ENCODE data around the gene SEMA3A. TPM values are rescaled to one million over a fixed set of nuclear protein-coding genes. Genes with fewer than 3 reads are reported as not detected.

Gene SEMA3A
- total RNA-seq, 1 donor from 2014 or later = 77.1 TPM

DNA sequence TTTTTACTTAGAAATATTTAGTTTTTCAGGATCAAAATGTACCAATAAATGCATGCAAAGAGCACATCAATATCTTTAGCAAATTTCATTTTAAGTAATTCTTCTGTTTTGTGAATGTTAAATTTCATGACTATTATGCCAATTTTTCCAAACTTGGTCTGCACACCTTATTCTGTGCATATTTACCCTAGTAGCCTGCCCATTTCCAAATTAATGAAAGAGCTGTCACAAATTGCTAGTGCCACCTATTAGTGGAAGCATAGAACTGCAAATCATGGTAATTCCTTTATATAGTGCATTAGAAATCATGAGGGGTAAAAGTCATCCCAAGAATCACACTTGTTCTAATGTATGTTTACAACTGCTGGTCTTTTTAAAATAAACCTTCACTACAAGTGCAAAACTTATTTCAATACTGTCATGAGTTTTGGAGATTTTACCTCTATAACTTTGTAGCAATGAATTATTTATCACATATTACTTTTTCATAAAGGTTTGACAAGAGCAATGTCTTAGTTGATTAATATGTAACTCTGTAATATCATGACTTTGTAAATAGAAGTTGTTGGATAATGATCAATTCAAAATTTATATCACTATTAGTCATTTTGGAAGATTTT is 5.7 kb downstream of the SEMA3A start:
- H3K27me3 Mint-ChIP-seq = no peaks in the 10 kb centered on the region
- TF ChIP-seq, protein P1, sequence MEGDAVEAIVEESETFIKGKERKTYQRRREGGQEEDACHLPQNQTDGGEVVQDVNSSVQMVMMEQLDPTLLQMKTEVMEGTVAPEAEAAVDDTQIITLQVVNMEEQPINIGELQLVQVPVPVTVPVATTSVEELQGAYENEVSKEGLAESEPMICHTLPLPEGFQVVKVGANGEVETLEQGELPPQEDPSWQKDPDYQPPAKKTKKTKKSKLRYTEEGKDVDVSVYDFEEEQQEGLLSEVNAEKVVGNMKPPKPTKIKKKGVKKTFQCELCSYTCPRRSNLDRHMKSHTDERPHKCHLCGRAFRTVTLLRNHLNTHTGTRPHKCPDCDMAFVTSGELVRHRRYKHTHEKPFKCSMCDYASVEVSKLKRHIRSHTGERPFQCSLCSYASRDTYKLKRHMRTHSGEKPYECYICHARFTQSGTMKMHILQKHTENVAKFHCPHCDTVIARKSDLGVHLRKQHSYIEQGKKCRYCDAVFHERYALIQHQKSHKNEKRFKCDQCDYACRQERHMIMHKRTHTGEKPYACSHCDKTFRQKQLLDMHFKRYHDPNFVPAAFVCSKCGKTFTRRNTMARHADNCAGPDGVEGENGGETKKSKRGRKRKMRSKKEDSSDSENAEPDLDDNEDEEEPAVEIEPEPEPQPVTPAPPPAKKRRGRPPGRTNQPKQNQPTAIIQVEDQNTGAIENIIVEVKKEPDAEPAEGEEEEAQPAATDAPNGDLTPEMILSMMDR (conservative IDR thresholded peaks at IDR 0.05) = peak; percentile 60
- H3K36me3 Mint-ChIP-seq = peaks cover 15% of the 10 kb centered on the region
- no peak overlapping the region for H3K4me3 Mint-ChIP-seq
- peaks cover 4% of the 10 kb centered on the region for H3K9me3 Mint-ChIP-seq
- no peak for DNase-seq (ENCODE audit: extremely low spot score, unreplicated experiment)
- H3K27ac Mint-ChIP-seq = no peak overlapping the region
- H3K4me1 Mint-ChIP-seq (ENCODE audit: unreplicated experiment) = peaks cover 36% of the 10 kb centered on the region

DNA sequence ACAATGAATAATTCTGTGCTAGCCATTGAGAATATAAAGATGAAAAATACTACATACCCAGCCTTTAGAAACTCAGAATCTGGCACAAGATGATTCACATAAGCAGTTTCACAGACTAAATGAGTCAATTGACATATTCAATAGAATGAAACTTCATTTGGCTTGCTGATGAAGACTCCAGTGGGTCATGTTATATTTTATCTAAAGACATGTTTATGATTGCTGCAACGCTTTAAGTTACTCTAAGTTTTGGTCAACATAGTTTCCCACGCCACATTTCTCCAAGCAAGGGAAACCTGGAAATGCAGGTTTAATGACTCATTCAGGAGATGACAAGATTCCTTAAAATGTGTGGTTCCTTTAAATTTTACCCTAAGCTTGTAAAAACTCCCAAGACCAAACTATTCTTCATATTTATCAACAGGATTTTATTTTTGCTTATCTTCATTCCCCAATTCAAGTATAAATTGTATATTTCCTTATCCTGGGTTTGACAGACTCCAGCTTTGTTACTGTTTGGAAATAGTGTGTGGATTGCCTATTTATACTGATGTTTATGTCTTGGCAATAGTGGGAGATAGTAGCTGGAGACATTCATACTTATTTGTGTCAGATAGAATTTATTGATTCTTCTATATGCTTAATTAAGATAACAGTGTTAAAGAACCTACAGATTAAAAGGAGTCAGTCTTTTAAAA is 6.6 kb downstream of the SEMA3A start:
- Mint-ChIP-seq H3K4me3 (peak overlapping the region; percentile 27), H3K9me3 (peaks cover 7% of the 10 kb centered on the region), H3K36me3 (peaks cover 18% of the 10 kb centered on the region), H3K4me1 (ENCODE audit: unreplicated experiment) (peaks cover 39% of the 10 kb centered on the region), H3K27me3 (no peaks in the 10 kb centered on the region), H3K27ac (no peak overlapping the region)
- TF ChIP-seq, protein P1 (conservative IDR thresholded peaks at IDR 0.05) = no peak
- no peak for DNase-seq (ENCODE audit: extremely low spot score, unreplicated experiment)

DNA sequence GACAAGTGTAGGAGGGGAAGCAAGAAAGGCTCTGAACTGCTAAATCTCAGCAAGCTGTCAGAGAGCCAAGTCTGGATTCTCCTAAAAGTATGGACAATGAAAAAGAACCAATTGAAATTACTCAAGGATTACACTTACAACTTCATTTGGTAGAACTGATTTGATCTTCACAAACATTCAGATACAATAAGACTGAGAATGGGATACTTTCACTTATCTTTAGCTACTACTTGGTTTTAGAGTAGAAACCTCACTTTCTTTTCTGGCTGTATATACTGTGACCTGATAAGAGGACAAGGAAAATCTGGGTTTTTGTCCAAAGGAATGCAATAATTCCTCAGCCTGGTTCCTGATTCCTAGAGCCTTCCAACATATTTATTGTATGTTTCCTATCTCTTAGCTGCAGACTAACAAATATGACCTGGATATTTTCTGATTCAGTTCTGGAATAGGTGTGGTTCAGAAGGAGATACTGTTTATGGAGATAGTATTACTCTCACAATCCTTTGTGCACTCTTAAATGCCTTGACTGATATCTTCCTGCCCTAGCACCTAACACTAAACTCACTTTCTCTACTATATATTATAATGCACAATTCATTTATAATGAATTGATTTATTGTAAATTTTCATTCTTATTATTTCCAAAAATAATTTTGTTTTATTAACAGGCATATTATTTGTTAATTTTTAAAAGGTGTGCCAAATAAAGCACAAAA is 7.3 kb downstream of the SEMA3A start:
- DNase-seq (ENCODE audit: extremely low spot score, unreplicated experiment) = no peak
- TF ChIP-seq, protein P1 (conservative IDR thresholded peaks at IDR 0.05) = no peak
- peak overlapping the region; percentile 12 for H3K4me3 Mint-ChIP-seq
- no peak overlapping the region for H3K27ac Mint-ChIP-seq
- H3K9me3 Mint-ChIP-seq = peaks cover 7% of the 10 kb centered on the region
- H3K36me3 Mint-ChIP-seq = peaks cover 22% of the 10 kb centered on the region
- peaks cover 44% of the 10 kb centered on the region for H3K4me1 Mint-ChIP-seq (ENCODE audit: unreplicated experiment)
- no peaks in the 10 kb centered on the region for H3K27me3 Mint-ChIP-seq

DNA sequence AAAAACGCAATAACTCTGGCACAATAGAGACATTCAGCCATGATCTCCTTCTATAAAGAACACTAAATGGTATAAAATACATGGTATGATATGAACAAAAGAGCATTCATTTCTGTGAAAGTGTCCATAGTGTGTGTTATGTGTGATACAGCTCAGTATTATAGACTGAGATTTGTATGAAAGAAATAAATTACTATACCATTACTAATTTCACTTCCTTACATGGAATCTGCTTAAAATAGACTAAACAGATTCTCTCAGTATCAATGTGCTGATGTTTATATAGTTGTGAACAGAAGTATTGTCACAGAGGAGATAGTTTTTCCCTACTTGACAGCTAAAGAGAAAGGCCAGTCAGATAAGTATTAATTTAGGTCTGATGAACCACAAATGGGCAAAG is 10.8 kb downstream of the SEMA3A start:
- Mint-ChIP-seq H3K27ac (no peak overlapping the region), H3K36me3 (peaks cover 22% of the 10 kb centered on the region), H3K4me1 (ENCODE audit: unreplicated experiment) (peaks cover 31% of the 10 kb centered on the region), H3K27me3 (no peaks in the 10 kb centered on the region), H3K9me3 (peaks cover 7% of the 10 kb centered on the region), H3K4me3 (no peak overlapping the region)
- TF ChIP-seq, protein P1 (conservative IDR thresholded peaks at IDR 0.05) = no peak
- DNase-seq (ENCODE audit: extremely low spot score, unreplicated experiment) = no peak

DNA sequence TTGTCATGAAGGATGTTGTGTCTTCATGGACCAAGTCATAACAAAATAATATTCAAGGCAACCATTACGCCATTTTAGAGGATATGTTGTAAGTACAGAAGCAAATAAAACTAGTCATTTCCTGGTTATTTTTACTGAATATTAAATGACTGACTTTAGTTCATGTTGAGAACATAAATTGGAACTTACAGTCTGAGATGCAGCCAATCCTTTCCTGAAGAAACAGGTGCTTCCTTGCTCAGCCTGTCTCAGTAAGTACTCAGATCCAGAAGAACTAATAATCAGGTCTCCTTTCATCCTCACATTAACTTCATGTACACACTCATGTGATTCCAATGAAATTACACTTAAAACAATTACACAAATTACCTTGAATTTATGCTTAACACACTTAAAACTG is 12.3 kb downstream of the SEMA3A start:
- peaks cover 22% of the 10 kb centered on the region for H3K4me1 Mint-ChIP-seq (ENCODE audit: unreplicated experiment)

More for the DNA sequence above, 12.3 kb downstream of the SEMA3A start:
- no peak overlapping the region for H3K4me3 Mint-ChIP-seq
- H3K27ac Mint-ChIP-seq = no peak overlapping the region
- peaks cover 21% of the 10 kb centered on the region for H3K36me3 Mint-ChIP-seq
- DNase-seq (ENCODE audit: extremely low spot score, unreplicated experiment) = no peak
- H3K9me3 Mint-ChIP-seq = peaks cover 7% of the 10 kb centered on the region
- no peaks in the 10 kb centered on the region for H3K27me3 Mint-ChIP-seq
- TF ChIP-seq, protein P1 (conservative IDR thresholded peaks at IDR 0.05) = no peak

Measured in type B pancreatic cell (in vitro differentiated cells).